GM23338 (cell line): ENCODE data around the gene FAM53A. TPM values are rescaled to one million over a fixed set of nuclear protein-coding genes. Genes with fewer than 3 reads are reported as not detected.

Source experiments
- ATAC-seq: fragments of 200-7000 bp; cut with Tn5 transposase; 3 replicates; pipeline ENCODE4 v1.9.1; 2020
- DNase-seq: peaks from one replicate; pipeline ENCODE4 v3.0.0-alpha.2; 2015; ENCODE audit warnings: low spot score
- H2AFZ ChIP-seq: fragments of 200-600 bp; sonication (generic); 2 replicates; pipeline ENCODE4 v1.8.0; 2016; ENCODE audit warnings: antibody characterized with exemption, mild to moderate bottlenecking, moderate library complexity
- H3F3A ChIP-seq: fragments of 200-600 bp; sonication (generic); replicated peaks from 2 replicates; pipeline ENCODE4 v1.8.0; 2017; ENCODE audit warnings: antibody characterized with exemption, mixed run types, low read depth
- H3K27ac ChIP-seq: fragments of 200-600 bp; sonication (generic); 2 replicates; pipeline ENCODE4 v1.6.1; 2016; ENCODE audit warnings: low read depth
- H3K27me3 ChIP-seq: fragments of 200-600 bp; sonication (generic); 2 replicates; pipeline ENCODE4 v1.8.0; 2016; ENCODE audit warnings: mild to moderate bottlenecking, mixed run types, moderate library complexity; ENCODE audit not compliant: insufficient read depth
- H3K36me3 ChIP-seq: fragments of 200-600 bp; sonication (generic); 2 replicates; pipeline ENCODE4 v1.8.0; 2016; ENCODE audit warnings: mild to moderate bottlenecking; ENCODE audit not compliant: insufficient read depth
- H3K4me1 ChIP-seq: fragments of 200-600 bp; sonication (generic); 2 replicates; pipeline ENCODE4 v1.8.0; 2016; ENCODE audit warnings: mild to moderate bottlenecking, moderate library complexity; ENCODE audit not compliant: insufficient read depth
- H3K4me2 ChIP-seq: fragments of 200-600 bp; sonication (generic); 2 replicates; pipeline ENCODE4 v1.7.1; 2017; ENCODE audit warnings: mixed run types
- H3K4me3 ChIP-seq: fragments of 200-600 bp; sonication (generic); 2 replicates; pipeline ENCODE4 v1.6.1; 2016; ENCODE audit warnings: mixed run types
- H3K79me2 ChIP-seq: fragments of 200-600 bp; sonication (generic); replicated peaks from 2 replicates; pipeline ENCODE4 v1.8.0; 2017; ENCODE audit warnings: mild to moderate bottlenecking; ENCODE audit not compliant: insufficient read depth
- H3K9me2 ChIP-seq: fragments of 200-600 bp; sonication (generic); 2 replicates; pipeline ENCODE4 v1.8.0; 2017; ENCODE audit not compliant: insufficient read depth
- H4K20me1 ChIP-seq: fragments of 200-600 bp; sonication (generic); replicated peaks from 2 replicates; pipeline ENCODE4 v1.8.0; 2017; ENCODE audit warnings: mild to moderate bottlenecking; ENCODE audit not compliant: insufficient read depth
- H3K27ac Mint-ChIP-seq: 2 replicates; pipeline ENCODE4 v1.8.0; 2020; ENCODE audit warnings: inconsistent platforms, mild to moderate bottlenecking, moderate library complexity, mixed read lengths
- H3K27me3 Mint-ChIP-seq: 3 replicates; pipeline ENCODE4 v1.8.0; 2022; ENCODE audit warnings: low read depth, mild to moderate bottlenecking, moderate library complexity, mixed read lengths, inconsistent platforms; ENCODE audit not compliant: insufficient read depth, poor library complexity
- H3K36me3 Mint-ChIP-seq: 3 replicates; pipeline ENCODE4 v1.8.0; 2021; ENCODE audit warnings: low read depth, mild to moderate bottlenecking, inconsistent platforms, moderate library complexity, mixed read lengths
- H3K4me1 Mint-ChIP-seq: 3 replicates; pipeline ENCODE4 v1.8.0; 2020; ENCODE audit warnings: mild to moderate bottlenecking, inconsistent platforms, mixed read lengths
- H3K4me3 Mint-ChIP-seq: 3 replicates; pipeline ENCODE4 v1.8.0; 2021; ENCODE audit warnings: moderate library complexity, mild to moderate bottlenecking, inconsistent platforms, mixed read lengths
- H3K9me3 Mint-ChIP-seq: 3 replicates; pipeline ENCODE4 v1.8.0; 2020; ENCODE audit warnings: moderate library complexity, mild to moderate bottlenecking, inconsistent platforms, mixed read lengths
- CREB1 ChIP-seq: fragments of 250-450 bp; sonication (Bioruptor Pico); IDR thresholded peaks from 2 replicates; pipeline ENCODE4 v1.5.0; 2020; ENCODE audit warnings: low read depth, mild to moderate bottlenecking, moderate library complexity
- CTCF ChIP-seq, 2 experiments: fragments of 200-600 bp in 1 of 2; sonication (generic) in 1 of 2; conservative IDR thresholded peaks; 2 replicates each; pipeline versions ENCODE4 v1.5.1 to v1.6.1; 2016 to 2017; ENCODE audit warnings: antibody characterized with exemption in 2 of 2, low read depth in 2 of 2, mild to moderate bottlenecking in 2 of 2, moderate library complexity in 1 of 2
- ETS1 ChIP-seq: IDR thresholded peaks from 2 replicates; pipeline ENCODE4 v1.6.1; 2016; ENCODE audit warnings: antibody characterized with exemption
- EZH2 ChIP-seq: fragments of 200-600 bp; sonication (generic); IDR thresholded peaks from one replicate; pipeline ENCODE4 v1.8.0; 2017; ENCODE audit warnings: antibody characterized with exemption, mild to moderate bottlenecking, low read depth; ENCODE audit not compliant: unreplicated experiment
- EZH2phosphoT487 ChIP-seq: fragments of 200-600 bp; sonication (generic); IDR thresholded peaks from one replicate; pipeline ENCODE4 v1.8.1; 2018; ENCODE audit warnings: antibody characterized with exemption; ENCODE audit not compliant: unreplicated experiment
- JUNB ChIP-seq: IDR thresholded peaks from one replicate; pipeline ENCODE4 v1.6.1; 2016; ENCODE audit warnings: antibody characterized with exemption; ENCODE audit not compliant: unreplicated experiment
- NANOG ChIP-seq: IDR thresholded peaks from 2 replicates; pipeline ENCODE4 v1.6.1; 2016; ENCODE audit warnings: antibody characterized with exemption, borderline replicate concordance
- POLR2AphosphoS5 ChIP-seq: IDR thresholded peaks from 2 replicates; pipeline ENCODE4 v1.6.1; 2016; ENCODE audit warnings: antibody characterized with exemption, low read depth
- REST ChIP-seq: IDR thresholded peaks from one replicate; pipeline ENCODE4 v1.6.1; 2018; ENCODE audit warnings: antibody characterized with exemption; ENCODE audit not compliant: unreplicated experiment
- STAT1 ChIP-seq: IDR thresholded peaks from one replicate; pipeline ENCODE4 v1.6.1; 2016; ENCODE audit warnings: antibody characterized with exemption; ENCODE audit not compliant: unreplicated experiment
- ZNF114 ChIP-seq: fragments of 250-450 bp; sonication (Bioruptor Pico); IDR thresholded peaks from 2 replicates; pipeline ENCODE4 v1.5.0; 2020; ENCODE audit warnings: mild to moderate bottlenecking, moderate library complexity
- ZNF331 ChIP-seq: fragments of 250-450 bp; sonication (Bioruptor Pico); IDR thresholded peaks from 2 replicates; pipeline ENCODE4 v1.5.0; 2020; ENCODE audit warnings: low read depth, mild to moderate bottlenecking, moderate library complexity
- ZNF462 ChIP-seq: fragments of 250-450 bp; sonication (Bioruptor Pico); IDR thresholded peaks from 2 replicates; pipeline ENCODE4 v1.5.0; 2020; ENCODE audit warnings: mild to moderate bottlenecking, moderate library complexity
- polyA plus RNA-seq: library from polyadenylated mRNA; unstranded; fragments of >200 nt; fragmentation: Nextera tagmentation; extraction: Ambion mirVana; gene quantifications from 2 replicates; pipeline ENCODE4 v1.2.1, GENCODE V29; 2016
- total RNA-seq: library from RNA; depleted of rRNA; stranded (reverse); fragments of >200 nt; shearing (Covaris generic); gene quantifications from 2 replicates; pipeline ENCODE4 v1.2.3, GENCODE V29; 2014

The FAM53A gene
- total and polyA plus RNA-seq, 2 experiments from 2014 or later, result 1.1 to 3.1 TPM

GRCh38 chr4:1721666-1722550, 37.8 kb upstream of the FAM53A start:
- Mint-ChIP-seq H3K36me3 (peaks cover 50% of the 10 kb centered on the region), H3K4me1 (peaks cover 20% of the 10 kb centered on the region), H3K9me3 (no peaks in the 10 kb centered on the region; the same call in 2 of the 3 replicates), H3K4me3 (peak overlapping the region; percentile 97), H3K27ac (peak overlapping the region; percentile 94), H3K27me3 (peaks cover 19% of the 10 kb centered on the region)
- no peaks in the 10 kb centered on the region for H3K9me2 ChIP-seq
- H3K27ac ChIP-seq, result no peak overlapping the region
- no peaks in the 10 kb centered on the region for H3K27me3 ChIP-seq
- H3K4me1 ChIP-seq, result peaks cover 12% of the 10 kb centered on the region; the same call in 1 of the 2 replicates
- H2AFZ ChIP-seq, result no peak overlapping the region
- H3F3A ChIP-seq, result peaks cover 20% of the 10 kb centered on the region
- H4K20me1 ChIP-seq, result peaks cover 27% of the 10 kb centered on the region
- peak overlapping the region; percentile 95 for H3K4me3 ChIP-seq
- peak overlapping the region; percentile 95 for H3K4me2 ChIP-seq
- ATAC-seq (peak; percentile 6), DNase-seq (peak; percentile 32)
- TF ChIP-seq ZNF114 (CRISPR knock-in tag) (no peak), CTCF (conservative IDR thresholded peaks at IDR 0.05; ENCODE audit: low read depth in 2 of 2) (no peak), NANOG (no peak), STAT1 (no peak), POLR2AphosphoS5 (no peak), ZNF331 (no peak), JUNB (no peak), REST (no peak), ZNF462 (CRISPR knock-in tag) (no peak), EZH2phosphoT487 (no peak), EZH2 (no peak), CREB1 (CRISPR knock-in tag) (no peak), ETS1 (no peak)
- H3K36me3 ChIP-seq, result peaks cover 24% of the 10 kb centered on the region
- H3K79me2 ChIP-seq, result peaks cover 49% of the 10 kb centered on the region
